Measurements from ENCODE around the gene ACBD4. TPM values are rescaled to one million over a fixed set of nuclear protein-coding genes. Genes with fewer than 3 reads are reported as not detected.
A peak's percentile ranks its signal among the peaks of the same experiment; 100 is the strongest.

The ACBD4 gene
- total RNA-seq, 2 donors from 2014 or later = 13.0 to 16.6 TPM

GRCh38 chr17:45096141-45096540, 39.3 kb upstream of the ACBD4 start:
- no peaks in the 10 kb centered on the region for H3K4me1 ChIP-seq
- no peak overlapping the region for H3K4me3 ChIP-seq
- no peaks in the 10 kb centered on the region for H3K9me3 ChIP-seq
- no peak overlapping the region for H3K27ac ChIP-seq
- no peak for DNase-seq
- no peaks in the 10 kb centered on the region for H3K27me3 ChIP-seq
- H3K36me3 ChIP-seq = no peaks in the 10 kb centered on the region
- TF ChIP-seq CTCF (IDR thresholded peaks at IDR 0.05) = peak; percentile 45
- H3K9ac ChIP-seq (ENCODE audit: low read depth in 2 of 2, low read length in 2 of 2) = no peak overlapping the region
- intact Hi-C loops (cut with DNase I) = loop anchor here (5.0 kb wide), 2 partner anchors 36 to 74 kb away; partner anchors contain the start of gene PLCD3

GRCh38 chr17:45096926-45097325, 38.6 kb upstream of the ACBD4 start:
- Histone ChIP-seq H3K4me1 (no peaks in the 10 kb centered on the region), H3K36me3 (no peaks in the 10 kb centered on the region), H3K27me3 (no peaks in the 10 kb centered on the region), H3K4me3 (no peak overlapping the region), H3K9ac (ENCODE audit: low read depth in 2 of 2, low read length in 2 of 2) (no peak overlapping the region), H3K27ac (no peak overlapping the region), H3K9me3 (no peaks in the 10 kb centered on the region)
- no peak for TF ChIP-seq CTCF (IDR thresholded peaks at IDR 0.05)
- intact Hi-C loops (cut with DNase I) = loop anchor here (5.0 kb wide), 2 partner anchors 35 to 75 kb away; partner anchors contain the start of gene PLCD3
- no peak for DNase-seq

- Histone ChIP-seq H3K4me3 (no peak overlapping the region), H3K9ac (ENCODE audit: low read depth in 2 of 2, low read length in 2 of 2) (no peak overlapping the region), H3K27me3 (no peaks in the 10 kb centered on the region), H3K27ac (no peak overlapping the region), H3K9me3 (no peaks in the 10 kb centered on the region), H3K4me1 (no peaks in the 10 kb centered on the region), H3K36me3 (peaks cover 8% of the 10 kb centered on the region)
- TF ChIP-seq CTCF (IDR thresholded peaks at IDR 0.05) = no peak
- DNase-seq = no peak
- intact Hi-C loops (cut with DNase I) = loop anchor here (2.0 to 5.0 kb wide), 3 partner anchors 34 to 177 kb away; partner anchors contain the start of gene PLCD3
These were observed 37.2 kb upstream of the ACBD4 start for GRCh38 chr17:45098081-45098868.

GRCh38 chr17:45098869-45099616, 36.4 kb upstream of the ACBD4 start:
- Histone ChIP-seq H3K4me3 (no peak overlapping the region), H3K27ac (no peak overlapping the region), H3K36me3 (peaks cover 12% of the 10 kb centered on the region), H3K27me3 (no peaks in the 10 kb centered on the region), H3K4me1 (no peaks in the 10 kb centered on the region), H3K9ac (ENCODE audit: low read depth in 2 of 2, low read length in 2 of 2) (no peak overlapping the region), H3K9me3 (no peaks in the 10 kb centered on the region)
- DNase-seq = peak; percentile 89
- peak; percentile 85 for TF ChIP-seq CTCF (IDR thresholded peaks at IDR 0.05)
- intact Hi-C loops (cut with DNase I) = loop anchor here (2.0 to 5.0 kb wide), 3 partner anchors 33 to 178 kb away; partner anchors contain the start of gene PLCD3

GRCh38 chr17:45101546-45101882, 34.0 kb upstream of the ACBD4 start:
- DNase-seq = no peak
- no peaks in the 10 kb centered on the region for H3K9me3 ChIP-seq

More at GRCh38 chr17:45101546-45101882, 34.0 kb upstream of the ACBD4 start:
- Histone ChIP-seq H3K27me3 (no peaks in the 10 kb centered on the region), H3K27ac (no peak overlapping the region), H3K4me3 (no peak overlapping the region), H3K4me1 (no peaks in the 10 kb centered on the region), H3K9ac (ENCODE audit: low read depth in 2 of 2, low read length in 2 of 2) (no peak overlapping the region), H3K36me3 (peaks cover 26% of the 10 kb centered on the region)
- intact Hi-C loops (cut with DNase I) = no loop called here
- no peak for TF ChIP-seq CTCF (IDR thresholded peaks at IDR 0.05)
